ENCODE measurements around the gene MARF1.

GRCh38 chr16:15601212-15601879 is 41.6 kb downstream of the MARF1 start:
- TF ChIP-seq CTCF (conservative IDR thresholded peaks at IDR 0.05) (no peak), EZH2 (IDR thresholded peaks at IDR 0.05; ENCODE audit: low read depth) (no peak)
